Ramos (cell line): ENCODE results near the gene SLC25A33.

Experiments
- in situ Hi-C: fragments of 300-500 bp; cut with MboI; formaldehyde crosslinking; loops from one replicate; pipeline ENCODE4 v1.14.3; 2022; ENCODE audit warnings: low sequenced_read_pairs; ENCODE audit not compliant: unreplicated experiment

The SLC25A33 gene

DNA sequence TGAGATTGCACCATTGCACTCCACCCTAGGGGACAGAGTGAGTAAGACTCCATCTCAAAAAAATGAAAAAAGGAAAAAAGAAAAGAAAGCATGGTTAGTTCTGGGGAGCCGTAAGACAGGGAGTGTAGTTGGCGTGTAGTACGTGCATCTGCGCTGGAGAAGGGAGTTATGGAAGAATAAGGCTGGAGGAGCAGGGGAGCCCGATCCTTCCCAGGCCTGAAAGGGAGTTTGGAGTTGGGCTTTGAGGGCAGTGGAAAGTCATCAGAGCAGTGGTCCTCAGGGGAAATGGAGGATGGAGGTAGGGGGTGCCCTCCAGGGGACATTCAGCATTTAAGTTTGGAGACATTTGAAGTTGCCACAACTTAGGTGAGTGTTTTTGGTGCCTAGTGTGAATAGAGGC, 38.2 kb downstream of the SLC25A33 start:
- in situ Hi-C loops = no loop called here

DNA sequence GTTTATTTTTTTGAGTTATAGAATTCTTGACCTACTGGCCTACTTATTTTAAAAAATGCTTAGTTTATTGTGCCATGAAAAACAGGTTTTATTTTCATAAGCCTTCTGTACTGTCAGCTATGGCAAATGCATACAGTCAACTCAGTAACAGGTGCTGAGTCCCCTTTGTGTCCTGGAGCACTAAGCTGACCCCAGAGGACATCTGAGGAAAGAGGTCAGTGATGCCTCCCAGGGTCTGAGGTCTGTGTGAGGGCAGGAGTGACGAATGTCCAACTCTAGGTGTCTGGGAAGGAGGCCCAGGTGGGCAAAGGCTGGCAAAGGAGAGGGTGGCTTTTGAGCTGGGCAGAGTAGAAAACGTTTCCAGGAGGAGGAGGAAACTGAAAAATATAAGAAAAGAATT, 41.7 kb downstream of the SLC25A33 start:
- in situ Hi-C loops = no loop called here

DNA sequence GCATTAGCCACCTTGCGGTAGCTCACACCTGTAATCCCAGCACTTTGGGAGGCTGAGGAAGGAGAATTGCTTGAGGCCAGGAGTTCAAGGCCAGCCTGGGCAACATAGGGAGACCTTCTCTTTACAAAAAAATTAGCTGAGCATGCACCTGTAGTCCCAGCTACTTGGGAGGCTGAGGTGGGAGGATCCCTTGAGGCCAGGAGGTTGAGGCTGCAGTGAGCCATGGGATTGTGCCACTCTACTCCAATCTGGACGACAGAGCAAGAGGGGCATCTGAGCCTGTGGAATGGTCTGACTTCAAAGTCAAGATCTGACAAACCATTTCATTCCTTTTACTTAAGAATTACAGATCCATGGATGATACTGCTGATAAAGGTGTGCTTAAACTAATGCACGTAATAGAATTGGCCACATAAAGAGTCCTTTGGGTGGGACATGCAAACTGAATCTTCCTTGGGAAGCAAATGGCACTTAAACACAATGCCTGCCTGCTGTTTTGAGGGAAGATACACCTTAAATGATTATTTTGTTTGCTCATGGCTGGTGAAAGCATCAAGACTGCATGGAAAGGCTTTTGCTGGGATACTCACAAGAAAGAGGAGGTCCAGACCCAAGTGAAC, 47.0 kb downstream of the SLC25A33 start:
- in situ Hi-C loops = no loop called here

DNA sequence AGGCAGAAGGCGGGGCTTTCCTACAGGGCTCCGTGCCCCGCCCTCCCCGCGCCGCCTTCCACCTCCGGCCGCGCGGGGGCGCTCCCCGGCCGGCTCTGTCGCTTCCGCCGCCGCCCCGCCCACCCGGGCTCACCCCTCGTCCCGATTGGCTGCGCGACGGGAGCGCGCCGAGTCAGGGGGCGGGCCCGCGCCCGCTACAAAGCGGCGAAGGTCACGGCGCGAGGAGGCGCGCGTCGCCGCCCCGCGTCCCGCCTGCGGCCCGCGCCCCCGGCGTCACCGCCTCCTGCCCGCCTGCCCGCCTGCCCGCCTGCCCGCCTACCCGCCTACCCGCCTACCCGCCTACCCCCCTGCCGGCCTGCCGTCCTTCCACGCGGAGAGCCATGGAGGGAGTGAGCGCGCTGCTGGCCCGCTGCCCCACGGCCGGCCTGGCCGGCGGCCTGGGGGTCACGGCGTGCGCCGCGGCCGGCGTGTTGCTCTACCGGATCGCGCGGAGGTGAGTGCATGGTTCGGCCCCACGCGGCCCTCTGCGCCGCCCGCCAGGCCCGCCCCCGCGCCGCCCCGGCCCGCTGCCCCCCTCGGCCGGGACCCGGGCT, 49.4 kb downstream of the SLC25A33 start, which contains the start of gene TMEM201:
TSS of gene TMEM201 (plus strand) at position 361 of the 593 bp plus-strand sequence. CDS start at position 381, 20 bp downstream.
- in situ Hi-C loops = no loop called here

DNA sequence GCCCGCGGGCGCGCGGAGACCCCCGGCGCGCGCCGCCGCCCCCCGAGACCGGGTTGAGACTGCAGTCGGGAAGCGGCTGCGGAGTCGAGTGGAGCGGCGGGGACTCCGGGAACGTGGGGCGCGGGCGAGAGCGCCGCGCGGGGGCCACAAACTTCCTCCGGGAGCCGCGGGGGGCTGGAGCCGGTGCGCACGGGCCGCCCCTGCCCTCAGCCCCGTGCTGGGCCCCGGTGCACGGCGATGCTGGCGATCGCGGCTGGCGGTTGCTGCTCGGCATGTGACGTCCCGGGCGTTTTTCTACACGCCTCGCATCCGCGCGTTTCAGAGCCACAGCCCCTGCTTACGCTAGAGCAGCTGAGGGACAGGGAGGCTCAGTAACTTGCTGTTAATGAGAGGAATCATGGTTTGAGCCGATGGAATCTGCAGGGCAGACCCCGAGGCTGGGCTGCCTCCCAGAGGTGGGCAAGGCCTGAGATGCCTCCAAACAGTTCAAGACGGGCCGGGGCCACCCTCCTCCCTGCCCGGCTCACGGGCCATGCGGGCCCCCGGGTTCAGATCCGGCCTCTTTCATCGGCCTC, 50.0 kb downstream of the SLC25A33 start:
- in situ Hi-C loops = no loop called here

DNA sequence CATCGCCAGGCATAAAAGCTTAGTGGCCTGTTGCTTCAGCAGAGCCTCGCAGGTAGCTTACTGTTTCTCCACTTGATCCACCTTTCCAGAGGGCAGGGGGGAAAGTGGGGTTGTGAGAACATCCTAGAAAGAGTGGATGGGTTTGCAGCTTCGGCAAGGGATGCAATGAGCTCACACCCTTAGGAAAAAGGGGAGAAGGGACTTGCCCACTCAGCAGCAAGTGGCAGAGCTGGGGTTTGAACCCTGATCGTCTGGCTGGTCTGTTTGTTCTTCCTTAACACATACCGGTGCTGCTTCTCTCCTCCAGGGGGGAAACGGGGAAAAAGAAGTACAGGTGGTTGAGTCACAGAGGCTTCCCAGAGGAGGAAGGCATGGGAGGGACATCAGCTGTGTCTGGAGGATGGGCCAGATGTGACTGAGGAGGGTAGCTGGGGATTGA, 50.5 kb downstream of the SLC25A33 start:
- in situ Hi-C loops = no loop called here

DNA sequence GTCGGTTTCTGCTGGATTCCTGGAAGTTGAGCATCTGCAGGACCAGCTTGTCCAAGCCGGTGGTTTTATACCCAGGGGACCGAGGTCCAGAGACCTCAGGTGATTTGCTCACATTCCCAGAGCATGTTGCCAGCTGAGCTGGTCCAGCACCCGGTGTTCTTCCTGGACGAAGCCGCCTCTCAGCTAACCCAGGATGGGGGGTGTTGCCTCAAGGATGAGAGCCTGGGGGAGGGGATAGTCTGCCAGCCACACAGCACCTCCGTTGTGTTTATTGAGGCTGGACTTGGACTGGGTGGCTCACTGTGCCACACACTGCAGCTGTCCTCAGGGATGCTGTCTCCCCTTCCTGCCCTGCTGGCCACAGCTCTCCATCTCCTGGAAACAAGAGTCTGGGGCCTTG, 50.9 kb downstream of the SLC25A33 start:
- in situ Hi-C loops = no loop called here

DNA sequence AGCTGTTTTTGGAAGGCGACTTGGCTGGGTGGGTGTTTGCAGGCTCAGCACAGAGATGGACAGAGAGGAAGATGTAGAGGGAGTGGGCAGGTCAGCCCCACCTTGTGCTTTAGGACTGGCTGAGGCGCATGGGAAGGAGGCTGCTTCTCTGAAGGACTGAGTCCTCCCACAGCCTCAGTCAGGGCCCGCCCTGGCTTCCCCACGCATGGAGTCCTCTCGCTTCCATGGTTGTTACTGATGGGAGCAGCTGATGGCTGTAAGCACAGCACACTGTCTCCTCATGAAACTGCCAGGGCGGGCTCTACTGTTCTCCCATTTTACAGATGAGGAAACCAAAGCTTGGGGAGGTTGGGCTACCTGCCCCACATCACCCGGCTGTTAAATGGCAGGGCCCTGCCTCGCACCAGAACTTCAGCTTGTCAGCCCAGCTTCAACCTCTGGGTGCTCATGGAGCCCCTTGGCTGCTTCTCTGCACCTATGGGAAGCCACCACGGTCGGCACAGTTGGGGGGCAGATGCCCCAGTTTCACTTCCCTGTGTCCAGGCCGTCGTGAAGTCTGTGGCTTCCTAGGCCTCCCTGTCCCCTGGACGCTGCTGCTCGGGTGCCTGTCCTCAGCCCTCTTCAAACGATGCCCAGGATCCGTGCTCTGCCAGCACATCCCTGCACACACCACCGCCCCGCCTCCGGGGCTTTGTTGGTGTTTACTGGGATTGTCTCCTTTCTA, 51.8 kb downstream of the SLC25A33 start:
- in situ Hi-C loops = no loop called here

DNA sequence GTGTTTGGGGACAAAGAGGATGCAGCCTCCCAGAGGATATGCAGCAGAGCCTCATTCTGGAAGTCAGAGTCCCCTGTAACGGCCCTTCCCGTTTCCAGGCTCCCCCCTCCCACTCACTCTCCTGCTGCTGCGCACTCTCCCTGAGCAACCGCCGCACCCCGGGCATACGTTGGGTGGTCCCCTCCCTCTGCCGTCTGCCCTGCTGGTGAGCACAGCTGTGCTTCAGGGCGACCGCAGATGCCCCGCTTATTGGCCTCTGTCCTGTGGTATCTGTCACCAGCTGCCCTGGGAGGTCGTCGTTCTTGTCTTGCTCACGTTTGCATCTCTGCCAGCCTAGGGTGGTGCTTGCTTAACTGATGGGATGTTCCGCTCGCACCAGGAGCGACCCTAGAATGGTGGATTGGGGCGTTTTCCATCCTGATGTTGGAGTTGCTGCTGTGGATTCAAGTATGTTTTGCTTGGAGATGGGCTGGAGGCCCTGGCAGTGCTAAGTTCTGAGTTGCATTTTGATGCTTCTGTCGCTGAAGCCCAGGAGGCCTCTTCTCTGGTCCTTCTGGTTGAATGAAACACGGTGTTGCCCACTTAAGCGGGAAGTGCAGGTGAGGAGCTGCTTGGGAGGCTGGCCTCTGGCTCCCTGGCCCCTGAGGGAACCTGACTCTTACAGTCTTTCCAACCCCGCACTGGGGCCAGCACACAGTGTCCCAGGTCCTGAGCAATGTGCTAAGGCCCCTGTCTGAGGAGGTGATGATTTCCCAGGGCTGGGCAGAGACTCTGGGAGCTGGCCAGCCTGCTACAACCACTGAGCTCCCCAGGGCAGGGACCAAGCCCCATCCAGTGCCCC, 52.6 kb downstream of the SLC25A33 start:
- in situ Hi-C loops = no loop called here

DNA sequence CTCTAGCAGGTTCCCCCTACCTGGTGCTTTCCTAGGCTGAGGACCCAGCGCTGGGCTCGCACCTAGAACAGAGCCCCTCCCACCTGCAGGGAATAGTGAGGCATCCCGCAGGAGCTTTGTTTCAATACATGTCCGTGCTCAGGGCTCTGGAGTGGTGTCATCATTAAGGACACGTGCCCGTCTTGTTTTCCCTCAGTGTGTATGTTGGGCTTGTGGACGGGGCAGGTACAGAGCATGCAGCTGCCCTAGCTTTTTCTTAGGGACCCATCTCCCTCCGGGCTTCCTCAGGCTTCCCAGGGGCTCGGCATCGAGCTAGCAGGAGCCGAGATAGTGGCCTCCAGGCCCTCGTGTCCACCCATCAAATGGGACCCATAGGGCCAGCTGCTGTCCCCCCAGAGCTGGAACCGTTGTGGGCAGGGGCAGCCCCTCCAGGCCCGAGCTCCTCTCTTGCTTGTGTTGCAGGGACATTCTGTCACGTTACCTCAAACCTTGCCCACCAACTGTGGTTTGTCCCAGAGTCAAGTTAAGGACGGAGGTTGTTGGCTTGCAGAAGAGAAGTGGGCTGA, 53.3 kb downstream of the SLC25A33 start:
- in situ Hi-C loops = no loop called here

DNA sequence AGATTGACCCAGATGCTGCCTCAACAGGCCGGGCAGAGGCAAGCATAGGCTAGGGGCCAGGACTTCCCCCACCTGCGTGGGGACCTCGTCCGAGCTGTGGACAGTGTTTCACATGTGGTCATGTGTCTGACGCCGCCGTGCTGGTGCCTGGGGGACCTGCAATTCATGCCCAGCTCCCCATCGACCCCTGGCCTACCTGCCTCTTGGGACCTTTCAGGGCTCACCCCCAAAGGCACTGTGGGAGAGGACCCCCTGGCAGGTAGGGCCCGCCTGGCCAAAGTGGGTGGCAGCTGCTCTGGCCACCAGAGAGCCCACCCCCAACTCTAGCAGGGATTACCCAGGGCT, 53.9 kb downstream of the SLC25A33 start:
- in situ Hi-C loops = no loop called here

DNA sequence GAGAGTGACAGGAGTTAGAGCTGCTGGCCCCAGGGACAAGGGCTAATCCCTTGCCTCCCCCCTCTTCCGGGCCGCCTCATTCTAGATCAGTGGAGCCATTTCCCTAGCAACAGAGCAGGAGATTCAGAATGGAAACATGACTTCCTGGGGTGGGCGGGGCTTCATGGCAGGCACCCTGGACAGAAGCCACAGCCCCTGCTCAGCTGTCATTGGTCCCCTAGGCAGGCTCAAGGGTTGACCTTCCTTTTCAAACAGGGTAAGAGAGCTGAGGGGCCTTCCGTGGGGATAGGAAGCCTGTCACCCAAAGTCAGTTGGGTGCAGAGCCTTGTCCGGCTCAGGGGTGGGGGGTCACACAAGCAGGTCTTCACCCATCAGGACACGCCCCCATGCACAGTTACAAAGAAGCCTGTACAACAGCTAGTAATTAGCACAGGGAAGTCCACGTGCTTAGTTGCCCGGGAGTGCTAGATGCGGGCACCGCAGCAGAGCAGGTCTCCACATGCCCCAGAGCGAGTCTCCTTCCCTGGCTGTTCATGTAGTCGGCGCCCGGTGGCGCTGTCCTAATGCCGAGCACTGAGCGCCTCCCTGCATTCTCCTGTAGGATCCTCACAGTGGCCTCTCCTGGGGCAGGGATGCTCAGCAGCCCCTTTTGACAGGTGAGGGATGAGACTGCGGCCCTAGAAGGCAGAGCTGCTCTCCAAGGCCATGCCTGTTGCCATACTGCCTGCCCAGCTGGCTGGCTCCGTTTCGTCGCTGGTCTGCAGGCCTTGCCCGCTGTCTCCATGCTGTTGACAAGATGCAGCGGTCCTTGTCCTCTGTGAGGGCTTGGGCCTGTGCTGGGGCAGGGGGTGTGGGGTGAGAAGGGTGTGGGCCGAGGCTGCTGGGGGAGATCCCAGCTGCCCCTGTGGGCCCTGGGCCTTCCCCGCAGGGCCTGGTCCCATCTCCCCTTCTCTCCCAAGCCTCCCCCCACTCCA, 54.5 kb downstream of the SLC25A33 start:
- in situ Hi-C loops = no loop called here

DNA sequence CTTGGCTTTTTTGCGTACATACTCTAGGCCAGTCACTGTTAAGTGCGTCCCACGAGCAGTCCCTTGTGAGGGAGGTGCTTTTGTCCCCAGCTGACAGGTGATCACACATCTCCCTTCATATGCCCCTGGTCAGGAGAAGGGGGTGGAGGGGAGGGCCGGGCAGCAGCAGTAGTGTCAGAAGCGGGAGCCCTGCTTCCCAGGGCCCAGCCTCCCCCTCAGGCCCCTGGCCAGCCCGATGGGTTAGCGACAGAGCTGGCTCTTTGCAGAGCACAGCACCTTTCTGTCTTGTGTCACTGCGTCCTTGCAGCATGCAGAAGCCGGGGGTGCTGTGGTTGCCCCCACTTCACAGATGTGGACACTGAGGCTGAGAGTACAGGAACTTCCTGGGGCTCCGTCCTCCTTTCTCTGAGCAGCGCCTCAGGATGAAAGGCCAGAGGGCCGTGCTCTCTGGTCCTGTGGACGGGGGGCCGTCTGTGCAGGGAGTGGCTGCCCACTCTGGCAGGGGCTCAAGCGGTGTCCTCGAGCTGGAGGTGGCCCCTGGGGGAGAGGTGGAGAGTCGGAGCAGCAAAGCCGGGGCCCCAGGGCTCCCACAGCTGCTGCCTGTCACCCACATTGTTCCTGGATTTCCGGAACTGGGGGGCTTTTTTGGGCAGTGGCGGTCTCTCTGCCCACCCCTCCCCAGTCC, 55.3 kb downstream of the SLC25A33 start:
- in situ Hi-C loops = no loop called here

DNA sequence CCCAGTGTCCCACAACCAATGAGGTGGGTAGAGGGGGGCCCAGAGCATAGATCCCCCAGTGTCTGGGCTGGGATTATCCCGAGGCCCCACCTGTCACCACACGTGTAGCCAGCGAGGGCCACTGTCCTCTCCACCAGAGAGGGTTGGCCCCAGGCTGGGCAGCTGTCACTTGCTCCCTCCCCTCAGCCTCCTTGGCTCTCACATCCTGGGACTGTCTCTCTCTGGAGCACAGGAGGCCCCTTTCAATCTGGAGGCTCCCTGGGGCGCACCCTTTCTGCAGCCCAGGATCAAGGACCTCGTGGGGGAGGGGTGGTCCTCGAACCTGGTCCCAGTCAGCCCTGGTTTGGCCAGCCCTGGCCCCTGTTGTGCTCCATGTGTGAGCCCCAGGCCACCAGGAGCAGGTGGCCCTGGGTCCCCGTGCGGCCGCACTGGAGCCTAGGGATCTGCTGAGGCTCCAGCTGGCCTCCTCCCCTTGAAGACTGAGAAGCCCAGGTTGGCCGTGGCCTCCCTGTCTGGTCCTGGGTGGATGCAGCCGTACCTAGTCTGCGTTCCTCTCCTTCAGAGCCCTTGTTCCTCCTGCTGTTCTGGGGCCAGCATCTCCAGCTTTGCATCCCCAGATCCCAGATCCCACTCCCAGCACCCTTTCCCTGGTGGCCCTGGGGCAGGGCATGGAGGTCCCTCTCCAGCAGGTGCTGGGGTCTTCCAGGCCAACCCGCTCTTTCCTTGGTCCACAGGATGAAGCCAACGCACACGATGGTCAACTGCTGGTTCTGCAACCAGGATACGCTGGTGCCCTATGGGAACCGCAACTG, 56.1 kb downstream of the SLC25A33 start:
- in situ Hi-C loops = no loop called here

DNA sequence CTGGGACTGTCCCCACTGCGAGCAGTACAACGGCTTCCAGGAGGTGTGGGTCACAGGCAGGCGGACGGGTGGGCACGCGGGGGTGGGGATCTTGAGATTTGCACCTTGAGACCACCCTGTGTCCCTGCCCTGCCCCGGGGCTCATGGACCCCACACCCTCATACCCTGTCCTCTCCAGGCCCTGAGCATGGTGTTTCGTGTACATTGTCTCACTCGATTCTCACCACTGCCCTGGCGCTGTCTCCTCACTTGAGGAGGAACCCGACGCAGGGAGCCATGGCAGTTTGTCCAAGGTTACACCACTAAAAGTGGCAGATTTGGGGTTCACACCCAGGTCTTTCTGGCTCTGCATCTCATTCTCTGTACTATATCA, 56.7 kb downstream of the SLC25A33 start:
- in situ Hi-C loops = no loop called here

DNA sequence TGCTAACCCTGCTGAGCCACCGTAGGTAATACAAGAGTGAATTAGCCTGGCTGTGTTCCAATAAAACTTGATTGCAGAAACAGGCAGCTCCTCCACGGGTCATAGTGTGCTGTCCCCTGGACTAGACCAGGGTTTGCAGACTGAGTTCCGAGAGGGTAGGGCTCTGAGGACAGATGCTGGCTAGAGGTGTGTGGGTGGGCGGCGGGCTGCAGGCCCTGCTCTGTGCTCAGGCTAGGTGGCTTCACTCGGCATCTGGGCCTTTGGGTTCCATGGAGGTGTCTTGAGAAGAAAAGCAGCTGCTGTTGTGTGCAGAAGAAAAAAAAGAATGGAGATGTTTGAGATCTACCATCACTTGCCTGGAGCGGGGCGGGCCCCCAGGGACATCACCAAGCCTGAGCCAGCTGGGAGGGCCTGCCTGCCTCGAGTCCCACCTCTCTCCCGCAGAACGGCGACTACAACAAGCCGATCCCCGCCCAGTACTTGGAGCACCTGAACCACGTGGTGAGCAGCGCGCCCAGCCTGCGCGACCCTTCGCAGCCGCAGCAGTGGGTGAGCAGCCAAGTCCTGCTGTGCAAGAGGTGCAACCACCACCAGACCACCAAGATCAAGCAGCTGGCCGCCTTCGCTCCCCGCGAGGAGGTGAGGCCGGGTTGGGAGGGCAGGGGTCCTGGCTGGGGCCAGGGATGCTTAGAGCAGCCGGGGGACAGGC, 57.3 kb downstream of the SLC25A33 start:
- in situ Hi-C loops = no loop called here
